Stimulated activated CD8-positive, alpha-beta memory T cell treated with anti-CD3 and anti-CD28 coated beads, Interleukin-15, amount 100 ng/mL, for 48 hours (primary cell): ENCODE results near the gene SLX4IP.
"Not testable (repeated sequence)": the region's sequence is repeated elsewhere in the genome, so short reads cannot be mapped to it uniquely, and the experiment has no call there.

Source experiments
- DNase-seq, 2 donors: peaks; one replicate each; pipeline ENCODE4 v3.0.0-alpha.2; 2020; ENCODE audit warnings: low read depth in 2 of 2

SLX4IP gene

GRCh38 chr20:10434832-10435812, at the start of gene SLX4IP:
SLX4IP (plus strand) TSS chr20:10435305; CDS start chr20:10458205, 22,900 bp downstream.
- peak; percentile 68 to 74 for DNase-seq

GRCh38 chr20:10385850-10386544, 49.1 kb upstream of the SLX4IP start:
- no peak for DNase-seq

GRCh38 chr20:10387686-10388085, 47.4 kb upstream of the SLX4IP start:
- DNase-seq: no peak

GRCh38 chr20:10388597-10388996, 46.5 kb upstream of the SLX4IP start:
- DNase-seq: no peak

GRCh38 chr20:10390709-10391108, 44.4 kb upstream of the SLX4IP start:
- DNase-seq: no peak

- not testable (repeated sequence) for DNase-seq
Observed at GRCh38 chr20:10394752-10395151, 40.4 kb upstream of the SLX4IP start.

GRCh38 chr20:10398834-10399369, 36.2 kb upstream of the SLX4IP start:
- no peak for DNase-seq

- no peak for DNase-seq
Observed at GRCh38 chr20:10402938-10403608, 32.0 kb upstream of the SLX4IP start.

GRCh38 chr20:10404023-10404628, 31.0 kb upstream of the SLX4IP start:
- DNase-seq: no peak

- no peak for DNase-seq
Observed at GRCh38 chr20:10404959-10405530, 30.1 kb upstream of the SLX4IP start.

GRCh38 chr20:10408108-10408813, 26.8 kb upstream of the SLX4IP start:
- DNase-seq: no peak

GRCh38 chr20:10411673-10412072, 23.4 kb upstream of the SLX4IP start:
- no peak for DNase-seq

- no peak for DNase-seq
Observed at GRCh38 chr20:10412591-10413408, 22.3 kb upstream of the SLX4IP start.

GRCh38 chr20:10415013-10415650, 20.0 kb upstream of the SLX4IP start:
- no peak for DNase-seq

GRCh38 chr20:10417218-10417617, 17.9 kb upstream of the SLX4IP start:
- not testable (repeated sequence) for DNase-seq

GRCh38 chr20:10419550-10420133, 15.5 kb upstream of the SLX4IP start:
- no peak for DNase-seq

- no peak for DNase-seq
Observed at GRCh38 chr20:10423735-10424134, 11.4 kb upstream of the SLX4IP start.

GRCh38 chr20:10427060-10427692, 7.9 kb upstream of the SLX4IP start:
- DNase-seq: no peak
